RCC 7860 (cell line): ENCODE results near the gene KHDC4.
"Not testable (repeated sequence)": the region's sequence is repeated elsewhere in the genome, so short reads cannot be mapped to it uniquely, and the experiment has no call there.

Source experiments
- DNase-seq: peaks from one replicate; pipeline ENCODE4 v3.0.0-alpha.2; 2015; ENCODE audit warnings: low spot score
- FAIRE-seq: peaks from 2 replicates; lab custom pipeline; 2012; peaks lifted over from hg19 to GRCh38; lab: Jason Lieb, UNC

The KHDC4 gene

DNA sequence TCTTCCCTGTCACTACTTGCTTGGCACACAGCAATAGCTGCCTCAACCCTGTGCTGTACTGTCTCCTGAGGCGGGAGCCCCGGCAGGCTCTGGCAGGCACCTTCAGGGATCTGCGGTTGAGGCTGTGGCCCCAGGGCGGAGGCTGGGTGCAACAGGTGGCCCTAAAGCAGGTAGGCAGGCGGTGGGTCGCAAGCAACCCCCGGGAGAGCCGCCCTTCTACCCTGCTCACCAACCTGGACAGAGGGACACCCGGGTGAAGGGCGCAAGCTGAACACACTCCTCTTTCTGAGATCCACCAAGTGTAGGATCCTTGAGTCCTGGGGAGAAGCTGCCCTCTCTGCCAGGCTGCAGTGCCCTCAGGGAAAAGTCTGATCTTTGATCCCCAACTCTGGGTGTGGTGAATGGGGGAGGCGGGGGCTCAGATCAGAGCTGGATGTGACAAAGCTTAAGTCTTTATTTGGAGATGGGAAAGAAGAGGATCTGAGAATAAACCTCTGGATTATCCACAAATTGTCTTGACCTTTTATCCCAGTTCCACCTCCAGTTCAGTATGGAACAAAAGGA lies 8.4 kb upstream of the KHDC4 start:
- no peak for DNase-seq
- FAIRE-seq: no peak

DNA sequence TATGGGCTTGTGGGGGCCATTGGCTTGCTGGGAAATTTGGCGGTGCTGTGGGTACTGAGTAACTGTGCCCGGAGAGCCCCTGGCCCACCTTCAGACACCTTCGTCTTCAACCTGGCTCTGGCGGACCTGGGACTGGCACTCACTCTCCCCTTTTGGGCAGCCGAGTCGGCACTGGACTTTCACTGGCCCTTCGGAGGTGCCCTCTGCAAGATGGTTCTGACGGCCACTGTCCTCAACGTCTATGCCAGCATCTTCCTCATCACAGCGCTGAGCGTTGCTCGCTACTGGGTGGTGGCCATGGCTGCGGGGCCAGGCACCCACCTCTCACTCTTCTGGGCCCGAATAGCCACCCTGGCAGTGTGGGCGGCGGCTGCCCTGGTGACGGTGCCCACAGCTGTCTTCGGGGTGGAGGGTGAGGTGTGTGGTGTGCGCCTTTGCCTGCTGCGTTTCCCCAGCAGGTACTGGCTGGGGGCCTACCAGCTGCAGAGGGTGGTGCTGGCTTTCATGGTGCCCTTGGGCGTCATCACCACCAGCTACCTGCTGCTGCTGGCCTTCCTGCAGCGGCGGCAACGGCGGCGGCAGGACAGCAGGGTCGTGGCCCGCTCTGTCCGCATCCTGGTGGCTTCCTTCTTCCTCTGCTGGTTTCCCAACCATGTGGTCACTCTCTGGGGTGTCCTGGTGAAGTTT lies 7.8 kb upstream of the KHDC4 start:
- DNase-seq: no peak
- FAIRE-seq: no peak

DNA sequence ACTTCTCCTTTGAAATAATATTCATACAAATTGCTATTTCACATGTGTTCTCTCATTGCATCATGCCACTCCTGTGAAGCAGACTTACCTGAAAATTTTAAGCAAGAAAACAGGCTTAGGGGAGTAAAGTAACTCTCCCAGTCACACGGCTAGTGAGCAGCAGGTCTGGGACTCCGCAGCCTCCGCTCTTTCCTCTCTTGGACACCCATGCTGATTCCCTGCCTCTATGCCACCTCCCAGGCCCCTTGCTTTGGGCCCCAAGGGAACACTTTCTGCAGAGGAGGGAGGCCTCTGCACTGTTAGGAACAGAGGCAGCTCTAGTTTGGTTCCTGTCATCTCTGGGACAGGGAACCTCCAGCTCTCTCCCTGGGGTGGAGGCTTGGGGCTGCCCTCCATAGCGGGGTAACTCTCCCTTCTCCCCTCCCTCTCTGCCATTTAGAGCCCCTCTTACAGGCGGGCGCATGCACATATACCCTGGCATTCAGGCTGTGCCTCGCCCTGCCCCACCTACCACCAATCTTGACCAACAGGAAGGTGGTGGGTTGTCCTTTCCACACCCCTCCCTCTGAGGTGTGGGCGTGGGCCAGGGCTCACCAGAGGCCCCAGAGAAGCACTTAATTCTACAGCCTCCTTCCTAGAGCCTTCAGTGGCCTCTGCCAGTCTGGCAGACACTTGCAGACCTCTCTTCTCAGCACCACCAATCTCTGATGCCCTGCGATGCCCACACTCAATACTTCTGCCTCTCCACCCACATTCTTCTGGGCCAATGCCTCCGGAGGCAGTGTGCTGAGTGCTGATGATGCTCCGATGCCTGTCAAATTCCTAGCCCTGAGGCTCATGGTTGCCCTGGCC lies 7.0 kb upstream of the KHDC4 start, which contains the start of gene RXFP4:
RXFP4 (plus strand) TSS at position 646 of the 852 bp plus-strand sequence; CDS start at position 718, 72 bp downstream.
- DNase-seq (no peak), FAIRE-seq (no peak)

DNA sequence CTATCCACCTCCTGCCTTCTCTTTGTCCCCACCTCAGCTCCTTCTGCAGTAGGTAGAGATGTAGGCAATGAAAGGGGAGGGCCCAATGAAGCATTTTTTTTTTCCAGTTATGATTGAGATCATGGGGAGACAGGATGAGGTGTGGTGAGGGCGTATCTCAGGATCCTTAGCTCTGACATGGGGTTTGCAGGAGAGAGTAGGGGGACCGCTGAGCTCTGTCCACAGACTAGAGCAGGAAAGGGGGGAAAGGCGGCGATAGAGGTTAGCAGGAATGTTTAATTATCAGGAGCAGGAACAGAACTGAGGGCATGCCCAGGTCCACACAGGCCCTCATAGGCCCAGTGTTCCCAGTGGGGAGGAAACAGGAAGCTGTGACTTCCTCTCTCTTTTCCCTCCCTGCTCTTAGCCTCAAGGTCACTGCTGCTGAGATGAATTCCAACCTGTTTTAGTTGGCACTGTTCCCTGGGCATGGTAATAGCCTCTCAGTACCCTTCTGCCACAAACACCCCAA lies 6.3 kb upstream of the KHDC4 start:
- DNase-seq (peak; percentile 39), FAIRE-seq (no peak)

DNA sequence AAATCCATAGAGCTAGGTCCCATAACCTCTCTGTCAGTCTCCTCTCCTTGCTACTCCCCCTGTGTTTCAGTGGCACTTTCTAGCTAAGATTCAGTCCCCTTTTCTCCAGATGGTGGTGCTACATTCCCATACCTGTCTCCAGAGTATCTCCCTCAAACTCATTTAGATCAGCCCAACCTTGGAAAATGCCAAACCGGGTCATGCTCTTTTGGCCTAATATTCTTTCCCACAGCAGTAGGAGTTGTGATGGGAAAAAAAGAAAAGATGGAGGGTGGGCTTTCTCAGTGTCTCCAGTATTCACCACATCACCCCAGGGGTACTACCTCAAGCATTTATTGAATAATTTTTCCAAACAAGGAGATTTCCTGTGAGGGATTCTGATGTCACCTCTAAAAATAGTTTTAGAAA lies 4.0 kb upstream of the KHDC4 start:
- DNase-seq (peak; percentile 62), FAIRE-seq (peak; percentile 22)

DNA sequence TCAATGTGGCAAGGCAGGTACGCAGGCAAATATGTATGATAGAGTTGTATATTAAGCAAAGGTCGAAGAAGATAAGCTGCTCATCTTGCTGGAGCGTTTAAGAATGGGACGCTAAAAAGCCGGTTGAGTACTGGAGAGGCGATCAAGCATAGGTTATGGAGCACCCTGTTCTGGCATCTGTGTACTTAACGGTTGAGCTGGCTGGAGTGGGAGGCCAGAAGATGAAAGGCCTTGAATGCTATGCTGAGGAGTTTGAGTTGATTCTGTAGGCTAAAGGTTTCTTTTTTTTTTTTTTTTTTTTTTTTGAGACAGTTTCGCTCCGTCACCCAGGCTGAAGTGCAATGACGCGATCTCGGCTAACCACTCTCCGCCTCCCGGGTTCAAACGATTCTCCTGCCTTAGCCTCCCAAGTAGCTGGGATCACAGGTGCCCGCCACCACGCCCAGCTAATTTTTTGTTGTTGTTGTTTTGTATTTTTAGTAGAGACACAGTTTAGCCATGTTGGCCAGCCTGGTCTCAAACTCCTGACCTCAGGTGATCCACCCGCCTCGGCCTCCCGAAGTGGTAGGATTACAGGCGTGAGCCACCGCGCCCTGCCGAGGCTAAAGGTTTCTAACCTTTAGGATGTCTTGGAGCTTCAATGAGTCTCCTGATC lies 850 bp upstream of the KHDC4 start:
- FAIRE-seq (no peak), DNase-seq (peak; percentile 18)

DNA sequence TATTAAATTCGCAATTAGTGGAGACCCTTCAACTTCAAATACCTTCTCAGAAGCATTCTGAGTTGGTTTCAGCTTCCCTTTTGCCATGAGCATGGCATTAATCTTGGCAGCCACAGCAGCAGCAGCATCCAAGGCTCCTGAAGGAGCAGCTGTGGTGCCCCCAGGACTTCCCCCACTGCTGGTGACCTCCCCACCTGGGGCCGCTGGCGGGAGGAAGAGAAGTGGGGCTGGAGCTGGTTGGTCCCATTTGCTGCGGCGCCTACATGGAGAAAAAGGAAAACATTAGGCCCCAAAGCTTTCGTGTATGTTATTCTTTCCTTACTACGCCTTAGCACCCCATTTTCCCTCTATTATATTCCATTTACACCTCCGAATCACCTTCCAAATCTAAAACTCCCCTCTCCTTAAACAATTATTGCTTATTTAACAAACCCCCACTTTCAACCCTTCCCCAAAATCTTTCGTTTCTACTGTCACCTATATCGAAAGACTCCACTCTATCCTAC lies 569 bp downstream of the KHDC4 start:
- DNase-seq (no peak), FAIRE-seq (no peak)

DNA sequence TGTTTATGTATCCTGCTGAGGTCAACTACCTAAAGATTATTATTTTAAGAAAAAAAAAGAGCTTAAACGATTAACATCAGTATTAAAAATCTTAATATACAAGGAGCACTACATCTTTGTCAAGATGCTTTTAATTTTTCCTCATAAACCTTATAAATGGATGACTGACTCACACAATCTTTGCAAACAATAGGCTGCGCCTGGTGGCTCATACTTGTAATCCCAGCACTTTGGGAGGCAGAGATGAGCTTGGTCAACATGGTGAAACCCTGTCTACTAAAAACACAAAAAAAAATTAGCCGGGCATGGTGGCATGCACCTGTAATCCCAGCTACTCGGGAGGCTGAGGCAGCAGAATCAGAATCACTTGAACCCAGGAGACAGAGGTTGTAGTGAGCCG lies 1.7 kb downstream of the KHDC4 start:
- FAIRE-seq: no peak
- no peak for DNase-seq

DNA sequence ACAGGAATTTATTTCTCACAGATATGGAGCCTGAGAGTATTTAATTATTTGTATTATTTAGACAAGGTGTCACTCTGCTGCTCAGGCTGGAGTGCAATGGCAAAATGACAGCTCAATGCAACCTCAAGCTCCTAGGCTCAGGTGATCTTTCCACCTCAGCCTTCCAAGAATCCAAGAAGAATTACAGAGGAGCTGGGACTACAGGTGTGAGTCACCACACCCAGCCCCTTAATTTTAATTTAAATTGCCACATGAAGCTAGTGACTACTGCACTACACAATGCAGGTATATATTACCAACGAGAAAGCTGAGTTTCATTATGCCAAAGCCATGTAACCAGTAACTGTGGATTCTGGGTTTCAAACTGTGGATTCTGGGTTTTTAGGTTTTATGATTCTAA lies 2.1 kb downstream of the KHDC4 start:
- FAIRE-seq (no peak), DNase-seq (peak; percentile 8)

DNA sequence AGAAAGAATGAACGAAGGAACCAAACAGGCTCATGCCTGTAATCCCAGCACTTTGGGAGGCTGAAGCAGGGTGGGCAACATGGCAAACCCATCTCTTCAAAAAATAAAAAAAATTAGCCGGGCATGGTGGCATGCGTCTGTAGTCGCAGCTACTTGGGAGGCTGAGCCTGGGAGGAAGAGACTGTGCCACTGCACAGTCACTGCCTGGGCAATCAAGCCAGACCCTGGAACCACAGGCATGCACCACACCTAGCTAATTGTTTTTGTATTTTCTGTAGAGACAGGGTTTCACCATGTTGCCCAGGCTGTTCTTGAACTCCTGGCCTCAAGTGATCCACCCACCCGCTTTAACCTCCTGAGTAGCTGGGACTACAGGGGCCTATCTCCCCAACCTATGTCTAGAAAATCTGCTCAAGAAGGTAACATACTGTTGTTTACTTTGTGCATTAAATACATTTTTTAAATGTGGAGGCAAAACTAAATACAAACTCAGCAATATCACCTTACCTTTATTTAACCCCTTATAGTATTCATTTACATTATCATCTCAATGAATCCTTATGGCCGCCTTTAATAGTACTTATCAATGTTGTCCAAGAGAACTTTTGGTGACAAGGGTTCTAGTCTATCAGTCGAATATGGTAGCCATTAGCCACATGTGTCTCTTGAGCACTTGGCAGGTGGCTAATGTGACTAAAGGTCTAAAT lies 2.7 kb downstream of the KHDC4 start:
- DNase-seq (peak; percentile 14), FAIRE-seq (no peak)

DNA sequence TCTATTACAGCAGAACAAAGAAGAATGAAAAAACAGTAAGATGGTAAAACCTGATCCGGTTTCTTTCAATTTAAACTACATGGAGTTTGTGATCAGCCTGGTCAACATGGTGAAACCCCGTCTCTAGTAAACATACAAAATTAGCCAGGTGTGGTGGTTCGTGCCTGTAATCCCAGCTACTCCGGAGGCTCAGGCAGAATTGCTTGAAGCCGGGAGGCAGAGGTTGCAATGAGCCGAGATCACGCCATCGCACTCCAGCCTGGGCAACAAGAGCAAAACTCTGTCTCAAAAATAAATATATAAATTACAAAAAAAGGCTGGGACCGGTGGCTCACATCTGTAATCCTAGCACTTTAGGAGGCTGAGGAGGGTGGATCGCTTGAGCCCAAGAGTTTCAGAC lies 3.5 kb downstream of the KHDC4 start:
- not testable (repeated sequence) for DNase-seq, FAIRE-seq

DNA sequence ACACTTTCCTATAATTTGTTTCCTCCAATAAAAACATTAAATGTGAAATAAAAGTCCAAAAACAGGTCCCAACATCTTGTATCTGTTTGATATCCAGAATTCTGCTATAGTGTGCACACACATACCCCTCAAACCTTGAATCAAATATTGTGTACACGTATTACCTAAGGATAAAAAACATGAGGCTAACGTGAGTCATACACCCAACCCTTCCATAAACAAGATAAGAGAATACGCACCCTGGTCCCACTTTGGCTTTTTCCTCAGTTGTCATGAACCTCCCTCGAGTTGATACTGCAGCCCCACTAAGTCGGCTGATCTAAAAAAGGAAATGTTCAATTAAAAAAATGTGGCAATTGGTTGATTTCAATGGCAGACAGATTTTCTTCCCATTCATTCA lies 5.2 kb downstream of the KHDC4 start:
- DNase-seq (no peak), FAIRE-seq (no peak)

DNA sequence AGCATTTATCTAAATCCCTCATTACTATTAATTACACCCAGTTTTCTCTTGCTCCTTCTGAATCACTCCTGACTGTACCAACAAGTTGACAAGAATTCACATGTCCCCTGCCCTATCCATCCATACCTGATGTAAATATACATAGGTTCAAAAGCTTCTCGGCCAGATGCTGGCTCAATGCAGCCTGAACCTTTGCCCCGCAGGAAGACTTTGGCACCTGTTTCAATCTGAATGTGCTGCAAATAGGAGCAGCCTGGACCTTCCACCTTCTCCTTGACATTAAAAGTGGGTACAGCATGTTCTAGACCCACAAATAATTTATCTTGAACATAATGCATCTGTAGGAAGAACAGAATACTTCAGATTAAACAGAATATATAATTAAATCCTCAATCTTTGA lies 8.7 kb downstream of the KHDC4 start:
- DNase-seq (no peak), FAIRE-seq (no peak)

DNA sequence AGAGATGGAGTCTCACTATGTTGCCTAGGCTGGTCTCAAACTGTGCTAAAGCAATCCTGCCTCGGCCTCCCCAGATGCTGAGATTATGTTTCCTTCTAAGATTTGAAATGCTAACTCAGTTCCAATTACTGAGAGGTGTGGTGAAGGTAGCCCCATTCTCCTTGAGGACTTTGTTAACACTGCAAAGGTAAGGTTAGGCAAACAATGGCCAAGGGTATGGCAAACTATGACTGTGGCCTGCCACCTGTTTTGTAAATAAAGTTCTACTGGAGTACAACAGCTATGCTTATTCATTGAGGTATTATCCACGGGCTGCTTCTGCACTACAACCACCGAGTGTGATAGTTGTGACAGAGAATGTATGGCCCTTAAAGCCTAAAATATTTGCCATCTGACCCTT lies 13.5 kb downstream of the KHDC4 start:
- DNase-seq (no peak), FAIRE-seq (no peak)

DNA sequence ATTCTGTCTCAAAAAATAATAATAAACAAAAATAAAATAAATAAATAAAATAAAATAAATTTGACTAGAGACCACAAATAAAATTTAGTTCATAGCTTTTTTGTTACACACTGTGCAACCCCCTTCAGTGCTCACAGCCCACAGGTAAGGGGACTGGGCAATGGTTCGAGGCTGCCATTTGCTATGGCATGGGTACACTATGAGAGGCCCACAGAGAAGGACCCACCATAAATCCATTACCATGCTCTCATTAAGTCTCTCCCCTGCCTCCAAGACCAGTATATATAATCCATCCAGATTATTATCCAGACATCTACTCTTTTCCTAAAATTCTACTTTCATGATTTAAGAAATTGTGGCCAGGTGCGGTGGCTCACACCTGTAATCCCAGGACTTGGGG lies 14.4 kb downstream of the KHDC4 start:
- DNase-seq: no peak
- no peak for FAIRE-seq

DNA sequence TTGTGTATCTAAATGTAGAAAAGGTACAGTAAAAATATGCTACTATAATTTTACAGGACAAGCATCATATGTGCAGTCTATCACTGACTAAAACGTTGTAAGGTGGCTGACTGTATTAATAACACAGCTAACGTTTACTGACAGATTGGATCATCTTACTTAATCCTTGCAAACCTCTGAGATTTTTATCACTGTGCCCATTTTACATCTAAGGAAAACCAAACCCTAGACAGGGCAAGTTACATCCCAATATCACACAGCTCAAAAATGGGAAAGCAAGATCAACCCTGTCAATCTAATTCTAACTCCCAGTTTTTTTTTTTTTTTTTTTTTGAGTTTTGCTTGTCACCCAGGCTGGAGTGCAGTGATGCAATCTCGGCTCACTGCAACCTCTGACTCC lies 15.6 kb downstream of the KHDC4 start:
- FAIRE-seq (no peak), DNase-seq (no peak)

DNA sequence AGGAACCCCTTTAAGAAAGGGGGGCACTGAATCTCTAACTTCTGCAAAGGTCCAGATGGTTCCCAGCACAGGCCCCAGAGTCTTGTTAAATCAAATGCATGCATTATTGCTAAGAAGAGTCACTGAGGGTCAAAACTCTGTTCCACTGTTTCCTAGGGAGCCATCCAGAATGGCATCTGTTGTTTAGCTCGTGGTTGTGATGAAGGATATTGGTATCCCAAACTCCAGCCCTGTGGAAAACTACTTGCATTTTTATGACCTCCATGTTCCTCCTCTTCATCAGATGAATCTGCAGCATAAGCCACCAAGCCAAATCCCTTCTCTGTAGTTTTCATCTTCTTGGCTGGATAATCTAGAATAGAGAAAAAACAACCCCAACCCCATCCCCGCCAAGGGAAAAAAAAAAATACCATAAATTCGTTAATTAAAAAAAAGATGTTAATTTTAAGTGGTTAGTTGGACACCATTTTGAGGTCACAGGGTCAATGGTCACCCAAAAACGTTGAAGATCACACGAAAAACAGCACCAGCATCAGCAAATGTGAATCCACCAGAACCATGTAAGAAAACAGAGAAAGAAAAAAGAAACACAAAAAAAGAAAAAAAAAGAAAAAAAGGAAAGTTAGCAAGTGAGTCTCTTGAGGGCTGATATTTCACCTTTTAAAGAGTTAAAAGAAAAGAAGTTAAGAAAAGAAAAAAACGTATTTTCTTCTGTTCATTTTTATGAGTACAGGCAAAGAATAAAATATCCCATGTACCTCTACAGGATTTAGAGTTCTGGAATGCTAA lies 20.1 kb downstream of the KHDC4 start:
- no peak for FAIRE-seq

DNA sequence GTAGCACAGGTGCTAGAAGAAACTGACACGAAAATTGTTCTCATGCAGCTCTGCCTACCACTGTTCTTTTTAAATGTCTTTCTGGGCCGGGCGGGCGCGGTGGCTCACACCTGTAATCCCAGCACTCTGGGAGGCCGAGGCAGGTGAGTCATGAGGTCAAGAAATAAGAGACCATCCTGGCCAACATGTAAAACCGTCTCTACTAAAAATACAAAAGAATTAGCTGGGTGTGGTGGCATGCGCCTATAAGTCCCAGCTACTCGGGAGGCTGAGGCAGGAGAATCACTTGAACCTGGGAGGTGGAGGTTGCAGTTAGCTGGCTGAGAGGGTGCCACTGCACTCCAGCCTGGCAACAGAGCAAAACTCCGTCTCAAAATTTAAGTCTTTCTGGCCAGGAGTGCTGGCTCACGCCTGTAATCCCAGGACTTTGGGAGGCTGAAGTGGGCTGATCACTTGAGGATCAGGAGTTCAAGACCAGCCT lies 22.1 kb downstream of the KHDC4 start:
- DNase-seq: no peak
- FAIRE-seq: no peak

More for the DNA sequence above, 20.1 kb downstream of the KHDC4 start:
- DNase-seq: no peak
